Endothelial cell of umbilical vein (primary cell): Measurements from ENCODE around the gene VASH2. TPM values are rescaled to one million over a fixed set of nuclear protein-coding genes. Genes with fewer than 3 reads are reported as not detected.

ENCODE experiments used
- BruUV-seq: library from RNA; stranded (reverse); fragments of 400-500 nt; replicated peaks from 2 replicates; lab custom pipeline; 2021; lab: Mats Ljungman, UMichigan
- CTCF ChIA-PET: fragments of 300-600, 350-600 bp; sonication (Branson Sonifier 250); formaldehyde crosslinking; loops from one replicate; lab custom pipeline; 2021; ENCODE audit warnings: antibody characterized with exemption, inconsistent platforms; lab: Charles Lee
- POLR2A ChIA-PET: fragments of 300-600, 350-600 bp; sonication (Branson Sonifier 250); formaldehyde crosslinking; loops from one replicate; lab custom pipeline; 2021; ENCODE audit warnings: antibody characterized with exemption, inconsistent platforms; lab: Charles Lee
- DNase-seq: peaks from one replicate; pipeline ENCODE4 v3.0.0-alpha.2; 2011; ENCODE audit warnings: low read depth, low spot score
- FAIRE-seq: peaks from 2 replicates; lab custom pipeline; 2011; peaks lifted over from hg19 to GRCh38; lab: Jason Lieb, UNC
- H2AFZ ChIP-seq: 2 replicates; pipeline ENCODE4 v1.6.0; 2012; ENCODE audit warnings: low read depth, low read length, control low read depth, inconsistent platforms
- H3K27ac ChIP-seq: 2 replicates; pipeline ENCODE4 v1.5.1; 2011; ENCODE audit warnings: low read depth, mild to moderate bottlenecking, control low read depth, low read length, moderate library complexity; ENCODE audit not compliant: insufficient read depth
- H3K27me3 ChIP-seq, 2 experiments: 2 replicates each; pipeline versions ENCODE4 v1.6.0 to v1.6.1; 2011; ENCODE audit warnings: low read length in 2 of 2, mixed read lengths in 1 of 2; ENCODE audit not compliant: control insufficient read depth in 2 of 2, insufficient read depth in 2 of 2
- H3K36me3 ChIP-seq, 2 experiments: 2 replicates in 1 of 2; 3 replicates in 1 of 2; pipeline ENCODE4 v1.5.1; 2011; ENCODE audit warnings: low read length in 2 of 2, mild to moderate bottlenecking in 1 of 2, moderate library complexity in 1 of 2; ENCODE audit not compliant: control insufficient read depth in 2 of 2, insufficient read depth in 2 of 2; ENCODE audit errors: extremely low read depth in 1 of 2
- H3K4me1 ChIP-seq: 3 replicates; pipeline ENCODE4 v1.5.1; 2011; ENCODE audit warnings: mild to moderate bottlenecking, low read length; ENCODE audit not compliant: control insufficient read depth, insufficient read depth; ENCODE audit errors: extremely low read depth
- H3K4me2 ChIP-seq: 2 replicates; pipeline ENCODE4 v1.6.1; 2011; ENCODE audit warnings: low read length, control low read depth, mixed read lengths; ENCODE audit not compliant: insufficient read depth
- H3K4me3 ChIP-seq, 3 experiments: fragments of 200-600 bp in 1 of 3; sonication (generic), shearing (Covaris generic) in 1 of 3; replicated peaks in 1 of 3; 2 replicates each; pipeline ENCODE4 v1.5.1; 2011 to 2016; ENCODE audit warnings: control low read depth in 3 of 3, low read length in 3 of 3, mild to moderate bottlenecking in 2 of 3, inconsistent platforms in 1 of 3, low read depth in 1 of 3, moderate library complexity in 1 of 3; ENCODE audit not compliant: insufficient read depth in 1 of 3
- H3K79me2 ChIP-seq: 2 replicates; pipeline ENCODE4 v1.6.0; 2012; ENCODE audit warnings: low read length, inconsistent platforms; ENCODE audit not compliant: control insufficient read depth, insufficient read depth
- H3K9ac ChIP-seq: replicated peaks from 2 replicates; pipeline ENCODE3; 2011; ENCODE audit warnings: low read length, control low read depth; ENCODE audit not compliant: insufficient read depth; ENCODE audit errors: extremely low read depth
- H3K9me1 ChIP-seq: replicated peaks from 3 replicates; pipeline ENCODE4 v1.6.0; 2011; ENCODE audit warnings: mild to moderate bottlenecking, low read length; ENCODE audit not compliant: control insufficient read depth, insufficient read depth; ENCODE audit errors: extremely low read depth
- H3K9me3 ChIP-seq: replicated peaks from 2 replicates; pipeline ENCODE4 v1.5.1; 2012; ENCODE audit warnings: low read length, inconsistent platforms; ENCODE audit not compliant: control insufficient read depth, insufficient read depth
- H4K20me1 ChIP-seq: replicated peaks from 2 replicates; pipeline ENCODE3; 2011; ENCODE audit warnings: mild to moderate bottlenecking, low read length; ENCODE audit not compliant: control insufficient read depth, insufficient read depth; ENCODE audit errors: extremely low read depth
- EZH2 ChIP-seq: IDR thresholded peaks from 2 replicates; pipeline ENCODE4 v1.6.1; 2012; ENCODE audit warnings: borderline replicate concordance, low read depth, mild to moderate bottlenecking, moderate library complexity, low read length, inconsistent platforms; ENCODE audit not compliant: severe bottlenecking
- JUN ChIP-seq: IDR thresholded peaks from 2 replicates; pipeline ENCODE4 v1.6.1; 2011; ENCODE audit warnings: borderline replicate concordance, low read depth; ENCODE audit not compliant: insufficient read length, insufficient read depth
- MYC ChIP-seq: IDR thresholded peaks from one replicate; pipeline ENCODE4 v1.6.1; 2011; ENCODE audit warnings: mild to moderate bottlenecking, low read depth, low read length
- POLR2A ChIP-seq: IDR thresholded peaks from 2 replicates; pipeline ENCODE4 v1.6.1; 2012; ENCODE audit warnings: low read depth, mild to moderate bottlenecking, control low read depth, low read length
- POLR2AphosphoS5 ChIP-seq: IDR thresholded peaks from 2 replicates; pipeline ENCODE4 v1.6.1; 2012; ENCODE audit warnings: low read depth, mild to moderate bottlenecking, control low read depth, low read length, moderate library complexity; ENCODE audit not compliant: insufficient read depth
- dilution Hi-C: fragments of 300-500 bp; cut with MboI; formaldehyde crosslinking; loops from one replicate; pipeline ENCODE4 v1.15.0; 2019; ENCODE audit warnings: low sequenced_read_pairs; ENCODE audit not compliant: extremely low pct_ligation_motif_present
- intact Hi-C: fragments of 100-400 bp; cut with micrococcal nuclease; formaldehyde crosslinking; loops from one replicate; pipeline ENCODE4 v1.10.0; 2022
- polyA plus RNA-seq, 4 experiments: library from polyadenylated mRNA; depleted of rRNA in 3 of 4; stranded (reverse) in 3 of 4; unstranded in 1 of 4; fragments of >200 nt; gene quantifications; 2 replicates each; pipeline versions ENCODE4 v1.2.1 to v1.2.3, GENCODE V29; 2011 to 2012; ENCODE audit warnings: missing spikeins in 1 of 4
- total RNA-seq: library from RNA; stranded (reverse); gene quantifications from 2 replicates; pipeline ENCODE4 v1.2.3, GENCODE V29; 2021
- TF ChIP-seq, protein P1 (sequence below): IDR thresholded peaks from 2 replicates; pipeline ENCODE4 v1.6.1; 2011; ENCODE audit not compliant: insufficient read depth, insufficient read length

VASH2 gene
- total and polyA plus RNA-seq, 2 donors (not counting 3 experiments of a cell fraction or from before 2014, with no cell fraction given) = 0.70 to 2.9 TPM

- CTCF ChIA-PET = interaction anchor here (0.9 kb wide), 1 partner anchor 1302 kb away, joined by 3 read pairs; no protein-coding TSS in a partner anchor
- POLR2A ChIA-PET = interaction anchor here (0.6 to 0.7 kb wide), 3 partner anchors 9 to 177 kb away, joined by 3 to 8 read pairs (median 3); no protein-coding TSS in a partner anchor
- Histone ChIP-seq H3K27ac (peak within 1 kb of the TSS; percentile 27), H3K36me3 (peaks cover 4 to 5% of the 10 kb centered on the region in 2 experiments), H3K4me3 (peak within 1 kb of the TSS; percentile 47 to 86 (median 85)), H3K9me1 (no peaks in the 10 kb centered on the region), H3K9ac (peak within 1 kb of the TSS; percentile 68), H2AFZ (peak within 1 kb of the TSS; percentile 76), H4K20me1 (no peaks in the 10 kb centered on the region), H3K27me3 (peaks cover under 1 to 4% of the 10 kb centered on the region in 2 experiments), H3K4me2 (peak within 1 kb of the TSS; percentile 84), H3K4me1 (peaks cover 6% of the 10 kb centered on the region), H3K9me3 (no peaks in the 10 kb centered on the region), H3K79me2 (peaks cover 27% of the 10 kb centered on the region)
- intact Hi-C loops (loop anchor here (1.0 to 2.0 kb wide), 3 partner anchors 36 to 224 kb away; partner anchors contain the start of genes NSL1, RPS6KC1, TATDN3 and VASH2), dilution Hi-C loops (no loop called here)
- DNase-seq (peak; percentile 98), FAIRE-seq (peak; percentile 94)
- TSS peak; percentile 85 for BruUV-seq
- TF ChIP-seq JUN = no peak
- TF ChIP-seq, protein P1, sequence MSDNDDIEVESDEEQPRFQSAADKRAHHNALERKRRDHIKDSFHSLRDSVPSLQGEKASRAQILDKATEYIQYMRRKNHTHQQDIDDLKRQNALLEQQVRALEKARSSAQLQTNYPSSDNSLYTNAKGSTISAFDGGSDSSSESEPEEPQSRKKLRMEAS = no peak
- TF ChIP-seq POLR2AphosphoS5 = peak; percentile 80
- peak; percentile 97 for TF ChIP-seq POLR2A
- no peak for TF ChIP-seq EZH2
- TF ChIP-seq MYC = no peak
These were observed 65.0 kb downstream of the VASH2 start, which contains the start of gene ANGEL2 for GRCh38 chr1:213015099-213016050. TSS of gene ANGEL2 (minus strand) at chr1:213015867. CDS start at chr1:213015671, 196 bp downstream.
